Keratinocyte (primary cell): Measurements from ENCODE around the gene PDE9A. TPM values are rescaled to one million over a fixed set of nuclear protein-coding genes. Genes with fewer than 3 reads are reported as not detected.

ENCODE experiments used
- DNase-seq: peaks from one replicate; pipeline ENCODE4 v3.0.0-alpha.2; 2011; ENCODE audit warnings: low read depth, missing footprints, low spot score
- FAIRE-seq: peaks from 2 replicates; lab custom pipeline; 2011; peaks lifted over from hg19 to GRCh38; lab: Jason Lieb, UNC
- H2AFZ ChIP-seq: 2 replicates; pipeline ENCODE4 v1.6.0; 2012; ENCODE audit warnings: low read length, control low read depth, inconsistent platforms; ENCODE audit not compliant: control insufficient read depth
- H3K27ac ChIP-seq: 2 replicates; pipeline ENCODE4 v1.5.1; 2011; ENCODE audit warnings: low read length; ENCODE audit not compliant: control insufficient read depth, insufficient read depth
- H3K27me3 ChIP-seq: 3 replicates; pipeline ENCODE4 v1.6.0; 2011; ENCODE audit warnings: low read length; ENCODE audit not compliant: control insufficient read depth, insufficient read depth; ENCODE audit errors: extremely low read depth
- H3K36me3 ChIP-seq, 2 experiments: 2 replicates in 1 of 2; 3 replicates in 1 of 2; pipeline ENCODE4 v1.5.1; 2011; ENCODE audit warnings: low read length in 2 of 2, mild to moderate bottlenecking in 1 of 2; ENCODE audit not compliant: control insufficient read depth in 2 of 2, insufficient read depth in 2 of 2; ENCODE audit errors: extremely low read depth in 1 of 2
- H3K4me1 ChIP-seq: 3 replicates; pipeline ENCODE4 v1.5.1; 2011; ENCODE audit warnings: low read length; ENCODE audit not compliant: control insufficient read depth, insufficient read depth; ENCODE audit errors: extremely low read depth
- H3K4me2 ChIP-seq: 3 replicates; pipeline ENCODE4 v1.6.0; 2011; ENCODE audit warnings: low read depth, low read length; ENCODE audit not compliant: control insufficient read depth, insufficient read depth; ENCODE audit errors: extremely low read depth
- H3K4me3 ChIP-seq, 3 experiments: fragments of 200-600 bp in 1 of 3; sonication (generic) in 1 of 3; 2 replicates in 2 of 3; 3 replicates in 1 of 3; pipeline ENCODE4 v1.5.1; 2011 to 2016; ENCODE audit warnings: low read length in 3 of 3, mild to moderate bottlenecking in 3 of 3, control low read depth in 2 of 3, inconsistent platforms in 1 of 3, low read depth in 1 of 3, mixed read lengths in 1 of 3, mixed run types in 1 of 3, moderate library complexity in 1 of 3; ENCODE audit not compliant: control insufficient read depth in 2 of 3, insufficient read depth in 2 of 3; ENCODE audit errors: extremely low read depth in 1 of 3
- H3K79me2 ChIP-seq: 2 replicates; pipeline ENCODE4 v1.6.0; 2012; ENCODE audit warnings: low read length; ENCODE audit not compliant: control insufficient read depth, insufficient read depth
- H3K9ac ChIP-seq: 3 replicates; pipeline ENCODE4 v1.6.0; 2011; ENCODE audit warnings: low read length; ENCODE audit not compliant: control insufficient read depth, insufficient read depth; ENCODE audit errors: extremely low read depth
- H3K9me1 ChIP-seq: 3 replicates; pipeline ENCODE4 v1.6.0; 2011; ENCODE audit warnings: low read length; ENCODE audit not compliant: control insufficient read depth, insufficient read depth; ENCODE audit errors: extremely low read depth
- H3K9me3 ChIP-seq: 2 replicates; pipeline ENCODE4 v1.5.1; 2012; ENCODE audit warnings: low read depth, low read length; ENCODE audit not compliant: control insufficient read depth
- H4K20me1 ChIP-seq: 3 replicates; pipeline ENCODE4 v1.6.0; 2011; ENCODE audit warnings: low read length; ENCODE audit not compliant: control insufficient read depth, insufficient read depth; ENCODE audit errors: extremely low read depth
- CTCF ChIP-seq, 3 experiments: IDR thresholded peaks in 1 of 3; conservative IDR thresholded peaks in 1 of 3; optimal IDR thresholded peaks in 1 of 3; 2 replicates in 2 of 3; 3 replicates in 1 of 3; pipeline versions ENCODE3 to v1.5.1; 2011; ENCODE audit warnings: low read length in 3 of 3, mild to moderate bottlenecking in 3 of 3, moderate library complexity in 2 of 3, control low read depth in 1 of 3, inconsistent platforms in 1 of 3; ENCODE audit not compliant: insufficient read depth in 2 of 3; ENCODE audit errors: extremely low read depth in 1 of 3
- EZH2 ChIP-seq: IDR thresholded peaks from one replicate; pipeline ENCODE4 v1.6.1; 2012; ENCODE audit warnings: inconsistent platforms, mild to moderate bottlenecking, low read length, moderate library complexity
- dilution Hi-C: fragments of 300-500 bp; cut with MboI; formaldehyde crosslinking; loops from one replicate; pipeline ENCODE4 v1.7.0; 2020; ENCODE audit warnings: low sequenced_read_pairs; ENCODE audit not compliant: extremely low pct_ligation_motif_present
- polyA plus RNA-seq, 5 experiments: library from polyadenylated mRNA; depleted of rRNA in 3 of 5; stranded (reverse) in 3 of 5; stranded (forward) in 1 of 5; unstranded in 1 of 5; fragments of >200 nt; gene quantifications; 1 replicate in 1 of 5; 2 replicates in 3 of 5; 3 replicates in 1 of 5; pipeline versions ENCODE4 v1.2.1 to v1.2.3, GENCODE V29; 2011 to 2012; ENCODE audit warnings: missing spikeins in 2 of 5, low read depth in 1 of 5, low replicate concordance in 1 of 5

Gene PDE9A
- polyA plus RNA-seq, 1 donor (not counting 4 experiments of a cell fraction or from before 2014, with no cell fraction given): 0.13 TPM

GRCh38 chr21:42777757-42778344, 124.4 kb downstream of the PDE9A start:
- Histone ChIP-seq H2AFZ (no peak overlapping the region), H3K4me2 (no peak overlapping the region), H3K9me3 (no peaks in the 10 kb centered on the region), H4K20me1 (no peaks in the 10 kb centered on the region), H3K27me3 (peaks cover 49% of the 10 kb centered on the region), H3K27ac (no peak overlapping the region), H3K79me2 (no peaks in the 10 kb centered on the region), H3K4me3 (no peak overlapping the region), H3K36me3 (no peaks in the 10 kb centered on the region), H3K9me1 (no peaks in the 10 kb centered on the region), H3K9ac (no peak overlapping the region), H3K4me1 (peaks cover 3% of the 10 kb centered on the region)
- no peak for DNase-seq
- dilution Hi-C loops: no loop called here
- no peak for FAIRE-seq
- TF ChIP-seq EZH2 (no peak), CTCF (optimal IDR thresholded peaks at IDR 0.05 in 1 of 3, IDR thresholded peaks at IDR 0.05 in 1 of 3, conservative IDR thresholded peaks at IDR 0.05 in 1 of 3; ENCODE audit: extremely low read depth in 1 of 3, insufficient read depth in 2 of 3, low read length in 3 of 3) (no peak)

GRCh38 chr21:42779431-42779861, 126.0 kb downstream of the PDE9A start:
- Histone ChIP-seq H3K4me1 (peaks cover 3% of the 10 kb centered on the region), H3K9me3 (no peaks in the 10 kb centered on the region), H3K4me3 (no peak overlapping the region), H3K4me2 (no peak overlapping the region), H4K20me1 (no peaks in the 10 kb centered on the region), H3K9ac (no peak overlapping the region), H3K36me3 (no peaks in the 10 kb centered on the region), H3K27ac (no peak overlapping the region), H2AFZ (no peak overlapping the region), H3K27me3 (peaks cover 59% of the 10 kb centered on the region), H3K9me1 (no peaks in the 10 kb centered on the region), H3K79me2 (no peaks in the 10 kb centered on the region)
- FAIRE-seq (no peak), DNase-seq (no peak)
- dilution Hi-C loops: no loop called here
- no peak for TF ChIP-seq CTCF (optimal IDR thresholded peaks at IDR 0.05 in 1 of 3, IDR thresholded peaks at IDR 0.05 in 1 of 3, conservative IDR thresholded peaks at IDR 0.05 in 1 of 3; ENCODE audit: extremely low read depth in 1 of 3, insufficient read depth in 2 of 3, low read length in 3 of 3)
- no peak for TF ChIP-seq EZH2
